KMS-11 (cell line): Measurements from ENCODE around the gene FAH.

Experiments used
- H2AFZ ChIP-seq: fragments of 200-600 bp; sonication (generic); 2 replicates; pipeline ENCODE4 v1.6.1; 2016; ENCODE audit warnings: antibody characterized with exemption, mixed run types, low read depth
- H3K27ac ChIP-seq: fragments of 200-600 bp; sonication (generic); 2 replicates; pipeline ENCODE4 v1.6.1; 2016; ENCODE audit warnings: mild to moderate bottlenecking, mixed run types
- H3K27me3 ChIP-seq: fragments of 200-600 bp; sonication (generic); 2 replicates; pipeline ENCODE4 v1.6.1; 2017; ENCODE audit warnings: mild to moderate bottlenecking, low read depth, mixed run types, moderate library complexity; ENCODE audit not compliant: insufficient read depth
- H3K36me3 ChIP-seq: fragments of 200-600 bp; sonication (generic); 2 replicates; pipeline ENCODE4 v1.6.1; 2017; ENCODE audit warnings: mild to moderate bottlenecking, mixed run types; ENCODE audit not compliant: insufficient read depth
- H3K4me1 ChIP-seq: fragments of 200-600 bp; sonication (generic); 2 replicates; pipeline ENCODE4 v1.6.1; 2016; ENCODE audit warnings: mild to moderate bottlenecking, low read depth, mixed run types; ENCODE audit not compliant: poor library complexity, severe bottlenecking
- H3K4me2 ChIP-seq: fragments of 200-600 bp; sonication (generic); 2 replicates; pipeline ENCODE4 v1.7.0; 2016; ENCODE audit warnings: mild to moderate bottlenecking, mixed run types
- H3K4me3 ChIP-seq: fragments of 200-600 bp; sonication (generic); IDR thresholded peaks from 2 replicates; pipeline ENCODE4 v1.6.1; 2017; ENCODE audit warnings: low read depth, low read length, mixed read lengths; ENCODE audit not compliant: insufficient read depth
- H3K79me2 ChIP-seq: fragments of 200-600 bp; sonication (generic); 2 replicates; pipeline ENCODE4 v1.6.1; 2016; ENCODE audit warnings: low read depth, mixed run types; ENCODE audit not compliant: insufficient read depth
- H3K9ac ChIP-seq: fragments of 200-600 bp; sonication (generic); 2 replicates; pipeline ENCODE4 v1.6.1; 2016; ENCODE audit warnings: mild to moderate bottlenecking, mixed run types
- H4K20me1 ChIP-seq: fragments of 200-600 bp; sonication (generic); 2 replicates; pipeline ENCODE4 v1.6.1; 2016; ENCODE audit warnings: mild to moderate bottlenecking, mixed run types; ENCODE audit not compliant: insufficient read depth
- CTCF ChIP-seq: fragments of 200-600 bp; sonication (generic); conservative IDR thresholded peaks from 2 replicates; pipeline ENCODE4 v1.6.1; 2017; ENCODE audit warnings: low read depth, mild to moderate bottlenecking, antibody characterized with exemption, low read length, moderate library complexity, mixed read lengths

Gene FAH

GRCh38 chr15:80199366-80199765 is 46.6 kb downstream of the FAH start:
- H3K27ac ChIP-seq: no peak overlapping the region
- H3K79me2 ChIP-seq: no peaks in the 10 kb centered on the region
- H2AFZ ChIP-seq: no peak overlapping the region
- no peak overlapping the region for H3K4me2 ChIP-seq
- H3K4me3 ChIP-seq: no peak overlapping the region
- no peak overlapping the region for H3K9ac ChIP-seq
- no peak for TF ChIP-seq CTCF
- H3K4me1 ChIP-seq: no peaks in the 10 kb centered on the region
- H3K36me3 ChIP-seq: no peaks in the 10 kb centered on the region
- no peaks in the 10 kb centered on the region for H4K20me1 ChIP-seq
- no peaks in the 10 kb centered on the region for H3K27me3 ChIP-seq

- no peaks in the 10 kb centered on the region for H4K20me1 ChIP-seq
- H3K27me3 ChIP-seq: no peaks in the 10 kb centered on the region
- no peak overlapping the region for H3K27ac ChIP-seq
- no peak overlapping the region for H3K4me3 ChIP-seq
- H3K4me1 ChIP-seq: no peaks in the 10 kb centered on the region
- TF ChIP-seq CTCF: no peak
- no peaks in the 10 kb centered on the region for H3K36me3 ChIP-seq
- H3K79me2 ChIP-seq: no peaks in the 10 kb centered on the region
- no peak overlapping the region for H3K9ac ChIP-seq
- no peak overlapping the region for H2AFZ ChIP-seq
- no peak overlapping the region for H3K4me2 ChIP-seq
Observed at GRCh38 chr15:80199869-80200268, 47.1 kb downstream of the FAH start.

GRCh38 chr15:80201256-80202015 is 48.6 kb downstream of the FAH start:
- Histone ChIP-seq H3K27ac (no peak overlapping the region), H3K4me3 (no peak overlapping the region), H3K79me2 (no peaks in the 10 kb centered on the region), H3K4me1 (no peaks in the 10 kb centered on the region), H3K9ac (no peak overlapping the region), H2AFZ (no peak overlapping the region), H4K20me1 (no peaks in the 10 kb centered on the region), H3K4me2 (no peak overlapping the region), H3K36me3 (no peaks in the 10 kb centered on the region), H3K27me3 (no peaks in the 10 kb centered on the region)
- TF ChIP-seq CTCF: no peak

GRCh38 chr15:80202016-80202315 is 49.2 kb downstream of the FAH start:
- Histone ChIP-seq H3K4me2 (no peak overlapping the region), H2AFZ (no peak overlapping the region), H4K20me1 (no peaks in the 10 kb centered on the region), H3K79me2 (no peaks in the 10 kb centered on the region), H3K4me3 (no peak overlapping the region), H3K36me3 (no peaks in the 10 kb centered on the region), H3K27me3 (no peaks in the 10 kb centered on the region), H3K4me1 (no peaks in the 10 kb centered on the region), H3K9ac (no peak overlapping the region), H3K27ac (no peak overlapping the region)
- no peak for TF ChIP-seq CTCF
